DMS153 treated with DMSO at 0.1 percent for 48 hours (cell line): Measurements from ENCODE around the gene UTF1.
A peak's percentile ranks its signal among the peaks of the same experiment; 100 is the strongest.

Experiments
- DNase-seq: peaks from one replicate; lab custom pipeline; 2025; ENCODE audit not compliant: unreplicated experiment; lab: John Stamatoyannopoulos, UW

The UTF1 gene

GRCh38 chr10:133276435-133277201 lies 46.6 kb downstream of the UTF1 start, which contains the start of gene ADAM8:
ADAM8 (minus strand) TSS chr10:133276868; CDS start chr10:133276817, 51 bp downstream.
- peak; percentile 21 for DNase-seq

DNA sequence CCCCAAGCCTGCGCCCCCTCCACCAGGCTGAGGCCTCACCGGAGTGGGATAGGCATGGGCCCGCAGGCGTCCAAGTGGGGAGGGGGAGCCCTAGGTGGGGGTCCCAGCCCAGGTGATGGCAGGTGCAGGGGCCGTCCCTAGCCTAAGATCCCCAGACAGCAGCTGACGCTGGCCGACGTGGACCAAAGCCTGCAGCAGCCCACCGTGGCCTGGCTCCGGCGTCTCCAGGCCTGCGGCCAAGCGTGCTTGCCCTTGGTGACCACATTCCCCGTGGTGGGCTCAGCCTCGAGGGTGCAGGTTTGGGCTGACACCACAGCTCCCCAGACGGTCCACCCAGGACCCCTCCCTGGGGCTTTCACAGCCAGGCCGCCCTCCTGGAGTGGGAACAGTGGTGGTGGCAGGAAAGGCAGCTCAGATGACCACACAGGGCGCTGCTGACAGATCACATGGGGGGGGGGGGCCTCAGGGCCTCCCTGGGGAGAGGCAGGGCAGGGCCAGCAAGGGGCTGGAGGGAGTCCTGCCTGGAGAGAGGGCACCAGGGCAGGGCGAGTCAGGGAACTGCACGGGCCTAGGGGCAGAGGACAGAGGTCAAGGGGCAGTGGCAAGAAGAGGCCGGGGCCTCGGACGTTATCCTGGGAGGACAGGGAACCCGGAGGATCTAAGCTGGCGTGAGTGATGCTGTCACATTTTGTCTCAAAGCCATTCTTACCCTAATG lies 47.4 kb downstream of the UTF1 start:
- DNase-seq = no peak

DNA sequence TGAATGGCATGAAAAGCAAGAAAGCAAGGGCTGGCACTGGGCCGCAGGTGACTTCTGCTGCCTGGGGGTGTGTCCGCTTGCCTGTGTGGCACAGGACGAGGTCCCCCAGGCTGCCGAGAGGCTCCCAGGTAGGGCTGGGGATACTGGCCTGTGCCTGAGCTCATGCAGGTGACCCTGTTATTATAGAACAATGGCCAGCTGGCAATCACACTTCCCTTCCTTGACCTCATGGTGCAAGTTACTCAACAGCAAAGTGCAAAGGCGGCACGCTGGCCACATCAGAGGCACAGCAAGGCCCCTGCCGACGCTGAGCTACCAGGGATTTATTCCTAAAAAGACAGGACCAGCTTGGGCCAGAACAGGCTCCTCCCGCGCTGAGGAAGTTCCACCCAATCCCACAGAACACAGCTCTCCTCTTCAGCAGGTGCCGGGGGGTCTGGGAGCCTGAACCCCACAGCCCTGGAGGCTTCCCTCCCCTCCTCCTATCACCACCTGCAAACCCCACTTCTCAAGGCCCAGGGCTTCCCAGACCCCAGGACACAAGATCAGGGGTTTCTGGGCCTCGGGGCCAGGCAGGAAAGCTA lies 48.1 kb downstream of the UTF1 start:
- no peak for DNase-seq

- peak; percentile 5 for DNase-seq
These were observed 48.7 kb downstream of the UTF1 start for GRCh38 chr10:133278577-133279265.

DNA sequence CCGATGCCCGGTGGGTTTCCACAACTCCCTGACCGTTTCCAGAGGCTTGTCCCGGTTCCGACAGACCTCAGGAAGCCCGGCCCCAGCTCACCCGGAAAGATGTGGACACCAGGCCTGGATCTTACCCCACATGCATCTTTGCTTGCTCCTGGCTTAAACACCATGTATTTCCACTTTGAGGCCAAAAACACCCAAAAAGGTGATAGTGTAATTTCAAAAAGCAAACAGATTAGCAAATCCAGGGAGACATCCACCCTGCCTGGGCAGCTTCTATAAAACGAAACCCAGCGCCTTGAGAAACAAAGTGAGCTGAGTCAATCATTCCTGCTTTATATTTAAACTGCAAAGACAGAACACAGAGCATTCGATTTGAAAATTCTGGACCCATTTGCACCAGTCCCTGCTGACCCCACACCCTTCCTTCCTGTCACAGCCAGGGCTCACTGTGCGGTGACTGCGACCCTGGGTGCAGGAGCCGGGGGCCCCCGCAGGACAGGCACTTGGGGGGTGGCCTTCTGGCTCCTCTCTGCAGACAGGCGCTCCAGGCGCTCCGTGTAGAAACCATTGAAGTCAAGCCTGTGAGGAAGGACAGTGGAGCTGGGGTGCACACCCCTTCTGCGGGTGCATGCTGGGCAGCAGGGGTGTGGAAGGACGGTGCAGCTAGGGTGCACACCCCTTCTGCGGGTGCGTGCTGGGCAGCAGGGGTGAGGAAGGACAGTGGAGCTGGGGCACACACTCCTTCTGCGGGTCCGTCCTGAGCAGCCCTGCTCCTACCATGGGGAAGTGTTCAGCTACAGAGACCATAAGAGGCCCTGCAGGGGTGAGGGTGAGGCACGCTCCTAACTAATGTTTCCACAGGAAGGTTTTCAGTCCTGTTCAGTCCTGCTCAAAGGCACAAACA lies 49.6 kb downstream of the UTF1 start:
- no peak for DNase-seq

GRCh38 chr10:133280391-133281059 lies 50.5 kb downstream of the UTF1 start:
- no peak for DNase-seq

DNA sequence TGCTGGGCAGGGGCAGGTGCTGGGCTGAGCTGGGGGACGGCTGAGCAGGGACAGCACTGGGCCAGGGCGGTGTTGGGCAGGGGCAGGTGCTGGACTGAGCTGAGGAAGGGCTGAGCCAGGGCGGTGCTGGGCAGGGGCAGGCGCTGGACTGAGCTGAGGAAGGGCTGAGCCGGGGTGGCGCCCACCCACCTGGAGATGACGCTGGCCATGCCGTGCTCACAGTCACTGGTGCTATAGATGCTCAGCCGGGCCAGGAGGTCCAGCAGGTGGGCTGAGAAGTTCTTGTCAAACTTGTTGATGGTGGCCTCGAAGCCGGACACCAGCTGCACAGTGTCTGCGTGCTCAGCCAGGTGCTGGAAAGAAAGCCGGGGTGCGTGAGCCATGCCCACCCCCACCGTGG lies 51.1 kb downstream of the UTF1 start:
- DNase-seq = no peak
